OCI-LY7 (cell line): Measurements from ENCODE around the gene CLTCL1. TPM values are rescaled to one million over a fixed set of nuclear protein-coding genes. Genes with fewer than 3 reads are reported as not detected.

ENCODE experiments used
- BruUV-seq: library from RNA; stranded (reverse); fragments of 400-500 nt; replicated peaks from 2 replicates; lab custom pipeline; 2021; lab: Mats Ljungman, UMichigan
- CTCF ChIA-PET: fragments of 300-600 bp; sonication (Branson Sonifier 250); formaldehyde crosslinking; loops from one replicate; lab custom pipeline; 2022; ENCODE audit warnings: antibody characterized with exemption; ENCODE audit not compliant: unreplicated experiment; lab: Charles Lee
- POLR2A ChIA-PET: fragments of 300-600 bp; sonication (Branson Sonifier 250); formaldehyde crosslinking; loops from one replicate; lab custom pipeline; 2022; ENCODE audit warnings: antibody characterized with exemption; lab: Charles Lee
- DNase-seq: peaks from one replicate; pipeline ENCODE4 v3.0.0-alpha.2; 2015; ENCODE audit warnings: low spot score
- H2AFZ ChIP-seq: fragments of 200-600 bp; sonication (generic), shearing (Covaris generic); 2 replicates; pipeline ENCODE4 v1.6.1; 2014; ENCODE audit warnings: mild to moderate bottlenecking, antibody characterized with exemption, low read length, moderate library complexity
- H3K27ac ChIP-seq: fragments of 200-600 bp; sonication (generic); 2 replicates; pipeline ENCODE4 v1.5.1; 2014; ENCODE audit warnings: mixed run types, low read depth, mild to moderate bottlenecking, moderate library complexity, low read length, inconsistent platforms; ENCODE audit not compliant: poor library complexity, severe bottlenecking
- H3K36me3 ChIP-seq: fragments of 200-600 bp; sonication (generic); 2 replicates; pipeline ENCODE4 v1.6.1; 2014; ENCODE audit warnings: mild to moderate bottlenecking, antibody characterized with exemption, low read length, moderate library complexity, mixed read lengths; ENCODE audit not compliant: insufficient read depth
- H3K4me1 ChIP-seq: fragments of 200-600 bp; sonication (generic); 2 replicates; pipeline ENCODE4 v1.5.1; 2014; ENCODE audit warnings: mild to moderate bottlenecking, low read length; ENCODE audit not compliant: insufficient read depth, poor library complexity, severe bottlenecking
- H3K4me2 ChIP-seq: fragments of 200-600 bp; sonication (generic); 2 replicates; pipeline ENCODE4 v1.6.1; 2014; ENCODE audit warnings: mild to moderate bottlenecking, low read length
- H3K4me3 ChIP-seq: fragments of 200-600 bp; sonication (generic); 2 replicates; pipeline ENCODE4 v1.5.1; 2014; ENCODE audit warnings: mild to moderate bottlenecking, low read depth, low read length; ENCODE audit not compliant: poor library complexity, severe bottlenecking
- H3K79me2 ChIP-seq: fragments of 200-600 bp; sonication (generic); 2 replicates; pipeline ENCODE4 v1.6.1; 2016; ENCODE audit warnings: low read depth, mild to moderate bottlenecking, low read length, moderate library complexity, mixed read lengths; ENCODE audit not compliant: insufficient read depth
- H3K9me2 ChIP-seq: fragments of 200-600 bp; sonication (generic); 2 replicates; pipeline ENCODE4 v1.6.1; 2016; ENCODE audit warnings: mild to moderate bottlenecking, low read length, mixed read lengths; ENCODE audit not compliant: insufficient read depth
- H3K9me3 ChIP-seq: fragments of 200-600 bp; sonication (generic); 2 replicates; pipeline ENCODE4 v1.6.1; 2014; ENCODE audit warnings: mild to moderate bottlenecking, mixed run types, low read length, mixed read lengths
- H4K20me1 ChIP-seq: fragments of 200-600 bp; sonication (generic); 2 replicates; pipeline ENCODE4 v1.6.1; 2014; ENCODE audit warnings: mild to moderate bottlenecking, antibody characterized with exemption, low read length, moderate library complexity, mixed read lengths; ENCODE audit not compliant: insufficient read depth
- CTCF ChIP-seq: fragments of 200-600 bp; sonication (generic); conservative IDR thresholded peaks from 2 replicates; pipeline ENCODE4 v1.5.1; 2014; ENCODE audit warnings: mild to moderate bottlenecking, antibody characterized with exemption, low read length, moderate library complexity, mixed read lengths
- EZH2phosphoT487 ChIP-seq: fragments of 200-600 bp; sonication (generic); IDR thresholded peaks from 2 replicates; pipeline ENCODE4 v1.6.1; 2018; ENCODE audit warnings: low read depth, borderline replicate concordance, mild to moderate bottlenecking, mixed run types, antibody characterized with exemption, low read length, moderate library complexity, mixed read lengths
- intact Hi-C: fragments of 100-400 bp; cut with micrococcal nuclease; formaldehyde crosslinking; loops from one replicate; pipeline ENCODE4 v1.10.0; 2022; ENCODE audit not compliant: unreplicated experiment
- total RNA-seq, 2 experiments: library from RNA; depleted of rRNA in 1 of 2; stranded (reverse); fragments of >200 nt in 1 of 2; shearing (Covaris generic) in 1 of 2; gene quantifications; 2 replicates each; pipeline ENCODE4 v1.2.3, GENCODE V29; 2014 to 2022

Gene CLTCL1
- total RNA-seq, 2 experiments from 2014 or later = 0.44 to 0.99 TPM

DNA sequence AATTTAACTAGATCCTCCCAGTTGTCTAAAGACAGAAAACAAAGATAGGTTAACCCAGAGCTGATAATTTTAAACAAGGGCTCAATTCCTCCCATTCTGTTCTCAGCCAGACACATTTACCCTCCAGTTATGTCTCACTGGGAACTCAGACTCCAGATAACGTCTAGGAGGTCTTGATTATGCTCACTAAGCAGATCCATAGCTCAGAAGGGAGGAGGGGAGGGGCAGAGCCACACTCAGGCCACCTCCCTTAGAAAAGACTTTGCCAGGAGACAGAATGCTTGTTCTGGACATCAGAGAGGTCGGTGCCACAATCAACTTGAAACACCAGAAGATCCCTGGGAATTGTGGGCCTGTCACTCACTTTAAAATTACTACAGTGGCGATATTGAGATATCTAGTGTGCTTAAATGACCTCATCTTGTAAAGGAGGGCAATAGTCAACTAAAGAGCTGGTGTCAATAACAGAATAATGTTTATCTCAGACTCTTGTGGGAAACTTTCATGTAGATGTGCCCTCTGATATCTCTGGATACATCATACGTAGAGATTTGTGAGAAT is 83.2 kb downstream of the CLTCL1 start:
- intact Hi-C loops = no loop called here
- POLR2A ChIA-PET = no interaction called here
- H3K79me2 ChIP-seq = no peaks in the 10 kb centered on the region
- no peak overlapping the region for H3K27ac ChIP-seq
- H3K9me3 ChIP-seq = no peaks in the 10 kb centered on the region
- H3K4me3 ChIP-seq = no peak overlapping the region
- H3K9me2 ChIP-seq = no peaks in the 10 kb centered on the region
- no peaks in the 10 kb centered on the region for H3K36me3 ChIP-seq
- peaks cover 11% of the 10 kb centered on the region for H3K4me1 ChIP-seq
- TF ChIP-seq CTCF (no peak), EZH2phosphoT487 (no peak)
- no TSS peak for BruUV-seq
- H4K20me1 ChIP-seq = no peaks in the 10 kb centered on the region
- H2AFZ ChIP-seq = no peak overlapping the region
- no peak overlapping the region for H3K4me2 ChIP-seq
- CTCF ChIA-PET = interaction anchor here (1.2 kb wide), 1 partner anchor 29 kb away, joined by 3 read pairs; no protein-coding TSS in a partner anchor
- no peak for DNase-seq

- BruUV-seq = no TSS peak
- CTCF ChIA-PET = no interaction called here
- H3K4me3 ChIP-seq = no peak overlapping the region
Measured at GRCh38 chr22:19207884-19208283, 83.6 kb downstream of the CLTCL1 start.

More at GRCh38 chr22:19207884-19208283, 83.6 kb downstream of the CLTCL1 start:
- intact Hi-C loops = no loop called here
- no peak overlapping the region for H3K27ac ChIP-seq
- peaks cover 7% of the 10 kb centered on the region for H3K4me1 ChIP-seq
- H3K36me3 ChIP-seq = no peaks in the 10 kb centered on the region
- no peak overlapping the region for H3K4me2 ChIP-seq
- no peak overlapping the region for H2AFZ ChIP-seq
- H3K79me2 ChIP-seq = no peaks in the 10 kb centered on the region
- H3K9me3 ChIP-seq = no peaks in the 10 kb centered on the region
- no peak for TF ChIP-seq CTCF
- no peak for TF ChIP-seq EZH2phosphoT487
- POLR2A ChIA-PET = no interaction called here
- no peaks in the 10 kb centered on the region for H4K20me1 ChIP-seq
- DNase-seq = no peak
- H3K9me2 ChIP-seq = no peaks in the 10 kb centered on the region
